ENCODE data around the gene FUBP1. TPM values are rescaled to one million over a fixed set of nuclear protein-coding genes. Genes with fewer than 3 reads are reported as not detected.
"Not testable (repeated sequence)": the region's sequence is repeated elsewhere in the genome, so short reads cannot be mapped to it uniquely, and the experiment has no call there.

FUBP1 gene
- polyA plus RNA-seq, 3 donors from 2014 or later, result 22.5 to 65.6 (median 37.4) TPM

GRCh38 chr1:78003070-78003746, 24.3 kb upstream of the FUBP1 start:
- H3K4me1 Mint-ChIP-seq, result peaks cover 27 to 50% of the 10 kb centered on the region in 2 donors
- H3K36me3 Mint-ChIP-seq, result peaks cover 0 to 1% (median 0%) of the 10 kb centered on the region in 3 donors
- H3K27ac Mint-ChIP-seq, result peak overlapping the region; percentile 69 to 98 (median 88)
- DNase-seq, result no peak
- H3K9me3 Mint-ChIP-seq, result no peaks in the 10 kb centered on the region
- peak overlapping the region; percentile 40 to 81 (median 57) for H3K4me3 Mint-ChIP-seq
- H3K27me3 Mint-ChIP-seq (ENCODE audit: low read depth in 3 of 3), result peaks cover 5 to 8% (median 6%) of the 10 kb centered on the region in 3 donors

GRCh38 chr1:78000536-78000935, 21.7 kb upstream of the FUBP1 start:
- not testable (repeated sequence) for H3K9me3 Mint-ChIP-seq; H3K4me3 Mint-ChIP-seq; H3K27me3 Mint-ChIP-seq (ENCODE audit: low read depth in 3 of 3); DNase-seq; H3K36me3 Mint-ChIP-seq; H3K27ac Mint-ChIP-seq
- H3K4me1 Mint-ChIP-seq, result peaks cover 14 to 28% of the 10 kb centered on the region in 2 donors

GRCh38 chr1:77996734-77997133, 17.9 kb upstream of the FUBP1 start:
- H3K36me3 Mint-ChIP-seq, result peaks cover 4 to 10% (median 4%) of the 10 kb centered on the region in 3 donors
- no peak overlapping the region for H3K27ac Mint-ChIP-seq
- H3K4me3 Mint-ChIP-seq, result no peak overlapping the region
- no peaks in the 10 kb centered on the region for H3K9me3 Mint-ChIP-seq
- no peaks in the 10 kb centered on the region for H3K4me1 Mint-ChIP-seq
- no peak for DNase-seq
- peaks cover 0 to 2% (median 2%) of the 10 kb centered on the region in 3 donors for H3K27me3 Mint-ChIP-seq (ENCODE audit: low read depth in 3 of 3)

GRCh38 chr1:77994117-77994705, 15.3 kb upstream of the FUBP1 start:
- no peaks in the 10 kb centered on the region for H3K9me3 Mint-ChIP-seq
- H3K27me3 Mint-ChIP-seq (ENCODE audit: low read depth in 3 of 3), result peaks cover 0 to 2% (median 2%) of the 10 kb centered on the region in 3 donors
- no peak overlapping the region for H3K27ac Mint-ChIP-seq
- DNase-seq, result no peak
- H3K4me3 Mint-ChIP-seq, result no peak overlapping the region
- H3K4me1 Mint-ChIP-seq, result no peaks in the 10 kb centered on the region
- peaks cover 4 to 10% (median 4%) of the 10 kb centered on the region in 3 donors for H3K36me3 Mint-ChIP-seq

GRCh38 chr1:77991638-77992037, 12.8 kb upstream of the FUBP1 start:
- H3K4me3 Mint-ChIP-seq, result no peak overlapping the region
- no peak overlapping the region for H3K27ac Mint-ChIP-seq
- no peaks in the 10 kb centered on the region for H3K4me1 Mint-ChIP-seq
- no peaks in the 10 kb centered on the region for H3K9me3 Mint-ChIP-seq
- H3K27me3 Mint-ChIP-seq (ENCODE audit: low read depth in 3 of 3), result peaks cover 0 to 2% (median 0%) of the 10 kb centered on the region in 3 donors
- H3K36me3 Mint-ChIP-seq, result peaks cover 0 to 4% (median 0%) of the 10 kb centered on the region in 3 donors
- DNase-seq, result no peak

GRCh38 chr1:77990629-77991204, 11.8 kb upstream of the FUBP1 start:
- no peaks in the 10 kb centered on the region for H3K27me3 Mint-ChIP-seq (ENCODE audit: low read depth in 3 of 3)
- no peak for DNase-seq
- no peak overlapping the region for H3K27ac Mint-ChIP-seq

GRCh38 chr1:77989744-77990143, 10.9 kb upstream of the FUBP1 start:
- no peak overlapping the region for H3K27ac Mint-ChIP-seq
- H3K4me1 Mint-ChIP-seq, result peaks cover 0 to 4% of the 10 kb centered on the region in 2 donors
- no peaks in the 10 kb centered on the region for H3K9me3 Mint-ChIP-seq
- no peaks in the 10 kb centered on the region for H3K27me3 Mint-ChIP-seq (ENCODE audit: low read depth in 3 of 3)
- no peak for DNase-seq
- H3K36me3 Mint-ChIP-seq, result peaks cover 0 to 4% (median 2%) of the 10 kb centered on the region in 3 donors
- no peak overlapping the region for H3K4me3 Mint-ChIP-seq

More at GRCh38 chr1:77990629-77991204, 11.8 kb upstream of the FUBP1 start:
- Mint-ChIP-seq H3K4me3 (no peak overlapping the region), H3K36me3 (peaks cover 0 to 4% (median 2%) of the 10 kb centered on the region in 3 donors), H3K4me1 (peaks cover 0 to 4% of the 10 kb centered on the region in 2 donors), H3K9me3 (no peaks in the 10 kb centered on the region)

GRCh38 chr1:77987919-77988318, 9.0 kb upstream of the FUBP1 start:
- no peak overlapping the region for H3K27ac Mint-ChIP-seq
- H3K4me1 Mint-ChIP-seq, result peaks cover 0 to 4% of the 10 kb centered on the region in 2 donors
- no peak for DNase-seq
- H3K9me3 Mint-ChIP-seq, result no peaks in the 10 kb centered on the region
- H3K27me3 Mint-ChIP-seq (ENCODE audit: low read depth in 3 of 3), result no peaks in the 10 kb centered on the region
- H3K36me3 Mint-ChIP-seq, result peaks cover 0 to 4% (median 0%) of the 10 kb centered on the region in 3 donors
- no peak overlapping the region for H3K4me3 Mint-ChIP-seq

- H3K36me3 Mint-ChIP-seq, result peaks cover 0 to 4% (median 0%) of the 10 kb centered on the region in 3 donors
- H3K27me3 Mint-ChIP-seq (ENCODE audit: low read depth in 3 of 3), result no peaks in the 10 kb centered on the region
- no peak overlapping the region for H3K27ac Mint-ChIP-seq
- H3K4me3 Mint-ChIP-seq, result no peak overlapping the region
- H3K9me3 Mint-ChIP-seq, result no peaks in the 10 kb centered on the region
- peaks cover 0 to 6% of the 10 kb centered on the region in 2 donors for H3K4me1 Mint-ChIP-seq
- no peak for DNase-seq
Observed at GRCh38 chr1:77986810-77987209, 7.9 kb upstream of the FUBP1 start.

- DNase-seq, result no peak
- H3K4me1 Mint-ChIP-seq, result peaks cover 11% of the 10 kb centered on the region in 2 donors
- H3K4me3 Mint-ChIP-seq, result no peak overlapping the region
- H3K36me3 Mint-ChIP-seq, result peaks cover 0 to 4% (median 0%) of the 10 kb centered on the region in 3 donors
- H3K9me3 Mint-ChIP-seq, result no peaks in the 10 kb centered on the region
- H3K27me3 Mint-ChIP-seq (ENCODE audit: low read depth in 3 of 3), result no peaks in the 10 kb centered on the region
- no peak overlapping the region for H3K27ac Mint-ChIP-seq
Observed at GRCh38 chr1:77984629-77985028, 5.8 kb upstream of the FUBP1 start.

GRCh38 chr1:77983997-77984355, 5.1 kb upstream of the FUBP1 start:
- Mint-ChIP-seq H3K36me3 (peaks cover 0 to 4% (median 0%) of the 10 kb centered on the region in 3 donors), H3K27ac (no peak overlapping the region), H3K27me3 (ENCODE audit: low read depth in 3 of 3) (no peaks in the 10 kb centered on the region), H3K4me1 (peaks cover 11% of the 10 kb centered on the region in 2 donors), H3K9me3 (no peaks in the 10 kb centered on the region), H3K4me3 (no peak overlapping the region)
- no peak for DNase-seq

GRCh38 chr1:77983352-77983996, 4.6 kb upstream of the FUBP1 start:
- H3K27me3 Mint-ChIP-seq (ENCODE audit: low read depth in 3 of 3); H3K36me3 Mint-ChIP-seq; DNase-seq; H3K4me3 Mint-ChIP-seq; H3K27ac Mint-ChIP-seq; H3K9me3 Mint-ChIP-seq: not testable (repeated sequence)
- peaks cover 11% of the 10 kb centered on the region in 2 donors for H3K4me1 Mint-ChIP-seq

- Mint-ChIP-seq H3K27ac (no peak overlapping the region), H3K4me1 (peaks cover 7 to 42% of the 10 kb centered on the region in 2 donors), H3K9me3 (no peaks in the 10 kb centered on the region), H3K36me3 (peaks cover 2 to 9% (median 4%) of the 10 kb centered on the region in 3 donors), H3K4me3 (no peak overlapping the region), H3K27me3 (ENCODE audit: low read depth in 3 of 3) (peaks cover 0 to 1% (median 0%) of the 10 kb centered on the region in 3 donors)
- DNase-seq, result peak; percentile 84 to 87 (median 87)
Observed at GRCh38 chr1:77978293-77978968, 441 bp downstream of the FUBP1 start.

Data from immature natural killer cell (primary cell).